ENCODE measurements around the gene FBN1.

The FBN1 gene

GRCh38 chr15:48581219-48581618 lies 64.3 kb downstream of the FBN1 start:
- DNase-seq (ENCODE audit: low read depth, low spot score) = no peak

- no peak for DNase-seq (ENCODE audit: low read depth, low spot score)
Observed at GRCh38 chr15:48580736-48581135, 64.8 kb downstream of the FBN1 start.

GRCh38 chr15:48579945-48580671 lies 65.4 kb downstream of the FBN1 start:
- DNase-seq (ENCODE audit: low read depth, low spot score) = no peak

GRCh38 chr15:48578965-48579364 lies 66.5 kb downstream of the FBN1 start:
- DNase-seq (ENCODE audit: low read depth, low spot score) = no peak

GRCh38 chr15:48577469-48577868 lies 68.0 kb downstream of the FBN1 start:
- no peak for DNase-seq (ENCODE audit: low read depth, low spot score)

GRCh38 chr15:48574187-48574586 lies 71.3 kb downstream of the FBN1 start:
- no peak for DNase-seq (ENCODE audit: low read depth, low spot score)

- no peak for DNase-seq (ENCODE audit: low read depth, low spot score)
Observed at GRCh38 chr15:48573780-48574179, 71.7 kb downstream of the FBN1 start.

GRCh38 chr15:48572823-48573222 lies 72.7 kb downstream of the FBN1 start:
- DNase-seq (ENCODE audit: low read depth, low spot score) = no peak

- no peak for DNase-seq (ENCODE audit: low read depth, low spot score)
Observed at GRCh38 chr15:48571510-48571909, 74.0 kb downstream of the FBN1 start.

- no peak for DNase-seq (ENCODE audit: low read depth, low spot score)
Observed at GRCh38 chr15:48570822-48571221, 74.7 kb downstream of the FBN1 start.

- DNase-seq (ENCODE audit: low read depth, low spot score) = no peak
Observed at GRCh38 chr15:48569591-48570302, 75.8 kb downstream of the FBN1 start.

- DNase-seq (ENCODE audit: low read depth, low spot score) = no peak
Observed at GRCh38 chr15:48566668-48567067, 78.8 kb downstream of the FBN1 start.

- no peak for DNase-seq (ENCODE audit: low read depth, low spot score)
Observed at GRCh38 chr15:48565560-48566482, 79.7 kb downstream of the FBN1 start.

- no peak for DNase-seq (ENCODE audit: low read depth, low spot score)
Observed at GRCh38 chr15:48564690-48565089, 80.8 kb downstream of the FBN1 start.

- DNase-seq (ENCODE audit: low read depth, low spot score) = no peak
Observed at GRCh38 chr15:48563934-48564333, 81.6 kb downstream of the FBN1 start.

GRCh38 chr15:48560321-48561051 lies 85.0 kb downstream of the FBN1 start:
- DNase-seq (ENCODE audit: low read depth, low spot score) = no peak

GRCh38 chr15:48559285-48559684 lies 86.2 kb downstream of the FBN1 start:
- DNase-seq (ENCODE audit: low read depth, low spot score) = no peak

- no peak for DNase-seq (ENCODE audit: low read depth, low spot score)
Observed at GRCh38 chr15:48558226-48558625, 87.3 kb downstream of the FBN1 start.

GRCh38 chr15:48557335-48557734 lies 88.2 kb downstream of the FBN1 start:
- no peak for DNase-seq (ENCODE audit: low read depth, low spot score)

GRCh38 chr15:48556159-48556897 lies 89.2 kb downstream of the FBN1 start:
- DNase-seq (ENCODE audit: low read depth, low spot score) = no peak
